Endothelial cell (in vitro differentiated cells): Measurements from ENCODE around the gene CERK. TPM values are rescaled to one million over a fixed set of nuclear protein-coding genes. Genes with fewer than 3 reads are reported as not detected.

Experiments used
- DNase-seq: peaks from one replicate; pipeline ENCODE4 v3.0.0; 2021; ENCODE audit warnings: low spot score
- H3K27ac Mint-ChIP-seq: one replicate; pipeline ENCODE4 v1.8.0; 2021; ENCODE audit warnings: mixed read lengths, inconsistent platforms; ENCODE audit not compliant: unreplicated experiment
- H3K27me3 Mint-ChIP-seq: one replicate; pipeline ENCODE4 v1.8.0; 2021; ENCODE audit warnings: mild to moderate bottlenecking, moderate library complexity, mixed read lengths, inconsistent platforms; ENCODE audit not compliant: unreplicated experiment
- H3K36me3 Mint-ChIP-seq: one replicate; pipeline ENCODE4 v1.8.0; 2021; ENCODE audit warnings: mild to moderate bottlenecking, low read depth, mixed read lengths, inconsistent platforms; ENCODE audit not compliant: unreplicated experiment
- H3K4me1 Mint-ChIP-seq: one replicate; pipeline ENCODE4 v1.8.0; 2021; ENCODE audit warnings: mild to moderate bottlenecking, mixed read lengths, inconsistent platforms; ENCODE audit not compliant: unreplicated experiment
- H3K4me3 Mint-ChIP-seq: one replicate; pipeline ENCODE4 v1.8.0; 2021; ENCODE audit warnings: mild to moderate bottlenecking, mixed read lengths, inconsistent platforms; ENCODE audit not compliant: unreplicated experiment
- H3K9me3 Mint-ChIP-seq: one replicate; pipeline ENCODE4 v1.8.0; 2021; ENCODE audit warnings: mixed read lengths, inconsistent platforms; ENCODE audit not compliant: unreplicated experiment
- total RNA-seq: library from RNA; stranded (reverse); fragmentation: NEBNext Ultra II Directional; extraction: Animal tissue kit (Norgen Biotek cat#: 25700); gene quantifications from one replicate; pipeline ENCODE4 v1.2.1, GENCODE V29; 2021; ENCODE audit not compliant: unreplicated experiment
- TF ChIP-seq, protein P1 (sequence below): fragments of 200-600 bp; sonication (generic); IDR thresholded peaks from one replicate; pipeline ENCODE4 v1.5.0; 2021; ENCODE audit warnings: antibody characterized with exemption; ENCODE audit not compliant: unreplicated experiment

CERK gene
- total RNA-seq, 1 donor from 2014 or later: 57.7 TPM

DNA sequence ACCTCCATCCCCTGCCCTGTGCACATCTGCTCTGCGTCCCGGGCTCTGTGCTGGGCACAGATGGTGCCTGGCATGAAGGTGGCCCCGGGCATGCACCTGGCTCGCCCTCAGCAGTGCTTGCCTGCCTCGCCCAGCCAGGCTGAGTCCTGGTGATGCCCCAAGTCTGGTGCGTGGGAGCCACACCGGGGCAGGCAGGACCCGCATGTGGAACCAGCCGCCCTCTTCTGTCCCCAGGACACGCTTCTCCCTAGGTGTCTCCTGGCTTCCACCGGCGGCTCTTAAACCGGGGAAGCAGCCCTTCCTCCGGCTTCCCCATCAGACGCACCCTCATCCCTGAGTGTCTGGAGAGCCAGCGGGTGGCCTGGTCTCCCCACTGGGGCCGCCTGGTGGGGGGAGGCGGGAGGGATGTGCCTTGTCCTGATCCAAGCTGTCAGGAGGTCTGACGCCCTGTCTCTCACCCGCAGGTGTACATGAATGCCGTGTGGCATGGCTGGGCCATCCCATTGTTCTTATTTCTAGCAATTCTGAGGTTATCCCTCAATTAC, 72.8 kb downstream of the CERK start:
- no peaks in the 10 kb centered on the region for H3K9me3 Mint-ChIP-seq
- H3K27ac Mint-ChIP-seq: no peak overlapping the region
- no peak overlapping the region for H3K4me3 Mint-ChIP-seq
- H3K36me3 Mint-ChIP-seq: peaks cover 16% of the 10 kb centered on the region
- no peaks in the 10 kb centered on the region for H3K4me1 Mint-ChIP-seq
- TF ChIP-seq, protein P1, sequence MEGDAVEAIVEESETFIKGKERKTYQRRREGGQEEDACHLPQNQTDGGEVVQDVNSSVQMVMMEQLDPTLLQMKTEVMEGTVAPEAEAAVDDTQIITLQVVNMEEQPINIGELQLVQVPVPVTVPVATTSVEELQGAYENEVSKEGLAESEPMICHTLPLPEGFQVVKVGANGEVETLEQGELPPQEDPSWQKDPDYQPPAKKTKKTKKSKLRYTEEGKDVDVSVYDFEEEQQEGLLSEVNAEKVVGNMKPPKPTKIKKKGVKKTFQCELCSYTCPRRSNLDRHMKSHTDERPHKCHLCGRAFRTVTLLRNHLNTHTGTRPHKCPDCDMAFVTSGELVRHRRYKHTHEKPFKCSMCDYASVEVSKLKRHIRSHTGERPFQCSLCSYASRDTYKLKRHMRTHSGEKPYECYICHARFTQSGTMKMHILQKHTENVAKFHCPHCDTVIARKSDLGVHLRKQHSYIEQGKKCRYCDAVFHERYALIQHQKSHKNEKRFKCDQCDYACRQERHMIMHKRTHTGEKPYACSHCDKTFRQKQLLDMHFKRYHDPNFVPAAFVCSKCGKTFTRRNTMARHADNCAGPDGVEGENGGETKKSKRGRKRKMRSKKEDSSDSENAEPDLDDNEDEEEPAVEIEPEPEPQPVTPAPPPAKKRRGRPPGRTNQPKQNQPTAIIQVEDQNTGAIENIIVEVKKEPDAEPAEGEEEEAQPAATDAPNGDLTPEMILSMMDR: no peak
- no peak for DNase-seq
- peaks cover 12% of the 10 kb centered on the region for H3K27me3 Mint-ChIP-seq

DNA sequence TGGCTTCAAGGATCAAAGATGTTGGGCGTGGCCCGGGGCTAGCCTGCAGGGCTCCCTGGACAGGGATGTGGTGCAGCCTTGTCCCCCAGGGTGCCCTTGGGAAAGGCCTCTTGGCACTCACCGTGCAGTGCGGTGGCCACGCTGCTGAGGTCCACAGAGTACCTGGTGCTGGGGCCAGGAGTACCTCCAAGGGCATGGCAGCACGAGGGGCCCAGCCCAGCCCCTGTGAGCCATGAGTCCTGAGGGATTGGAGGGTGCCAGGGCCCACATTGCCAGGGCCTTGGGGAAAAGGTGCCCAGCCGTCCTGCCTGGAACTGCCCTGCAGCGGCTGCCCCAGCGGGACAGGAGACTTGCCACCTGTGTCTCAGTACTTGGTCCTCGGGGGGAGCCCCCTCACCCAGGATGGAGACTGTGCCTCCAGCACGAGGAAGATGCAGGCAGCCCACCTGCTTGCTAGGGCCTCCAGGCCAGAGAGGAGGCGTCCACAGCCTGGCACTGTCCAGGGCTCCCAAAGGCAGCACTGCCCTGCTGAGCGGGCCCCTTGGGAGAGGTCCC, 73.7 kb downstream of the CERK start:
- H3K4me3 Mint-ChIP-seq: peak overlapping the region; percentile 42
- no peak overlapping the region for H3K27ac Mint-ChIP-seq
- H3K36me3 Mint-ChIP-seq: peaks cover 16% of the 10 kb centered on the region
- H3K9me3 Mint-ChIP-seq: no peaks in the 10 kb centered on the region
- TF ChIP-seq, protein P1: no peak
- DNase-seq: no peak
- H3K27me3 Mint-ChIP-seq: peaks cover 12% of the 10 kb centered on the region
- no peaks in the 10 kb centered on the region for H3K4me1 Mint-ChIP-seq

DNA sequence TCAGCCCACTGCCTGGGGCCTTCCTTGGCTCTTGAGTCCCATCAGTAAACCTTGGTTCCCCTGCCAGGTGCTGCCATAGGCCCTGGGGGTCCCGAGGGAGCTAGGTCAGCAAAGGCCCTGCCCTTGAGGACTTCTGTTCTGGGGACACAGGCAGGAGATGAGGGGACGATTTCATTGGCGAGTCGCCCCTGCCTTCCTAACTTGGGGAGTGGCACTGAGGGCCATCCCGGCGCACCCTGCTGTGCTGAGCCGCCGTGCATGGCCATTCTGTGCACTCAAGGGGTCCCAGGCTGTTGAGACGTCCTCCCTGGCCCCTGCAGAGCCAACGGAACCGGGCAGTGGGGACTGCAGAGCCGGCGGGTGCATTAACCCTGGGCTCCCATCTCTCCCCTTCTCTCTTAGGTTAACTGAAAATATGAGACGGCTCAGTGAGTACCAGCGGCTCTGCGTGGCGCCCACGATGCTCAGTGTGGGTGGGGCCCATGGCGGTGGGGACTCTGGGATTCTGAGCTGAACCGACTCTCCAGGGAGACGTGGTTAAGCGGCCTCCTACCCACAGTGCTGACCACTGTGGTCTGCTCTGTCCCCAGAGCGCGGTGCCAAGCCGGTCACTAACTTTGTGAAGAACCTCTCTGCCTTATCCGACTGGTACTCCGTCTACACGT, 74.5 kb downstream of the CERK start:
- DNase-seq: no peak
- H3K27me3 Mint-ChIP-seq: peaks cover 10% of the 10 kb centered on the region
- peak overlapping the region; percentile 30 for H3K27ac Mint-ChIP-seq
- H3K36me3 Mint-ChIP-seq: peaks cover 11% of the 10 kb centered on the region
- H3K9me3 Mint-ChIP-seq: no peaks in the 10 kb centered on the region
- TF ChIP-seq, protein P1: no peak
- no peaks in the 10 kb centered on the region for H3K4me1 Mint-ChIP-seq
- H3K4me3 Mint-ChIP-seq: peak overlapping the region; percentile 42

DNA sequence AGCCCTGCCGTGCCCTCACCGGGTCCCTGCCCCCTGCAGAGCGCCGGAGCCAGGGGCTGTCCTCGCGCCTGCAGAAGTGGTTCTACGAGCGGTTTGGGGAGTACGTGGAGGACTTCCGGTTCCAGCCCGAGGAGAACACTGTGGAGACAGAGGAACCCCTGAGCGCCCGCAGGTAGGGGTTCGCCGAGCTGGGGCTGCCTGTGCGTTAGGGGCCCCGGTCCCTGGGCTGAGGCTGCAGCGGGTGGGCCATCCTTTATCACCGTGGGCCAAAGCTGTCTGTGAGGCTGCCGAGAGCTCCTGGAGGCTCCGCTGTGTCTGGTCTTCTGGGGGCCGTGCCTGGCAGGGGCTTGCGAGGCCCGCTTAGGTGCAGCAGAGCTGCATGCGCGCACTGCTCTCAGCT, 75.1 kb downstream of the CERK start:
- no peak overlapping the region for H3K27ac Mint-ChIP-seq
- H3K4me1 Mint-ChIP-seq: no peaks in the 10 kb centered on the region

More for the DNA sequence above, 75.1 kb downstream of the CERK start:
- H3K9me3 Mint-ChIP-seq: no peaks in the 10 kb centered on the region
- H3K27me3 Mint-ChIP-seq: peaks cover 10% of the 10 kb centered on the region
- H3K36me3 Mint-ChIP-seq: peaks cover 11% of the 10 kb centered on the region
- TF ChIP-seq, protein P1: no peak
- H3K4me3 Mint-ChIP-seq: no peak overlapping the region
- no peak for DNase-seq
